ENCODE results near the gene BICC1. TPM values are rescaled to one million over a fixed set of nuclear protein-coding genes. Genes with fewer than 3 reads are reported as not detected.

The BICC1 gene
- total and polyA plus RNA-seq, 2 donors (not counting 1 experiment from before 2014, with no cell fraction given), result not detected

- no peaks in the 10 kb centered on the region for H3K4me1 ChIP-seq (ENCODE audit: control insufficient read depth in 2 of 2, insufficient read depth in 2 of 2, low read length in 2 of 2)
- ChIA-PET CTCF (no interaction called here), POLR2A (no interaction called here)
- TF ChIP-seq EZH2 (IDR thresholded peaks at IDR 0.05; ENCODE audit: borderline replicate concordance, insufficient read depth, low read depth, low read length, poor library complexity, severe bottlenecking), result no peak
- TF ChIP-seq, protein P1, sequence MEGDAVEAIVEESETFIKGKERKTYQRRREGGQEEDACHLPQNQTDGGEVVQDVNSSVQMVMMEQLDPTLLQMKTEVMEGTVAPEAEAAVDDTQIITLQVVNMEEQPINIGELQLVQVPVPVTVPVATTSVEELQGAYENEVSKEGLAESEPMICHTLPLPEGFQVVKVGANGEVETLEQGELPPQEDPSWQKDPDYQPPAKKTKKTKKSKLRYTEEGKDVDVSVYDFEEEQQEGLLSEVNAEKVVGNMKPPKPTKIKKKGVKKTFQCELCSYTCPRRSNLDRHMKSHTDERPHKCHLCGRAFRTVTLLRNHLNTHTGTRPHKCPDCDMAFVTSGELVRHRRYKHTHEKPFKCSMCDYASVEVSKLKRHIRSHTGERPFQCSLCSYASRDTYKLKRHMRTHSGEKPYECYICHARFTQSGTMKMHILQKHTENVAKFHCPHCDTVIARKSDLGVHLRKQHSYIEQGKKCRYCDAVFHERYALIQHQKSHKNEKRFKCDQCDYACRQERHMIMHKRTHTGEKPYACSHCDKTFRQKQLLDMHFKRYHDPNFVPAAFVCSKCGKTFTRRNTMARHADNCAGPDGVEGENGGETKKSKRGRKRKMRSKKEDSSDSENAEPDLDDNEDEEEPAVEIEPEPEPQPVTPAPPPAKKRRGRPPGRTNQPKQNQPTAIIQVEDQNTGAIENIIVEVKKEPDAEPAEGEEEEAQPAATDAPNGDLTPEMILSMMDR (IDR thresholded peaks at IDR 0.05), result no peak
- Mint-ChIP-seq H3K27me3 (no peaks in the 10 kb centered on the region), H3K9me3 (ENCODE audit: insufficient read depth) (no peaks in the 10 kb centered on the region), H3K4me3 (no peak overlapping the region), H3K27ac (no peak overlapping the region), H3K4me1 (no peaks in the 10 kb centered on the region)
- ATAC-seq (ENCODE audit: low read depth) (no peak), DNase-seq (no peak)
- H3K27me3 ChIP-seq (replicated peaks in 1 of 4; ENCODE audit: control extremely low read depth in 1 of 4, control insufficient read depth in 3 of 4, insufficient read depth in 4 of 4, low read length in 3 of 4), result no peaks in the 10 kb centered on the region
- H3K27ac ChIP-seq (ENCODE audit: low read length in 2 of 2), result no peak overlapping the region
- H3K9ac ChIP-seq (ENCODE audit: low read length), result no peak overlapping the region
- no peaks in the 10 kb centered on the region for H3K9me3 ChIP-seq (ENCODE audit: control extremely low read depth in 1 of 3, control insufficient read depth in 2 of 3, insufficient read depth in 1 of 3, low read length in 2 of 3)
- H3K4me2 ChIP-seq (replicated peaks; ENCODE audit: low read depth, low read length, poor library complexity, severe bottlenecking), result no peak overlapping the region
- no peaks in the 10 kb centered on the region for H3K36me3 ChIP-seq (replicated peaks in 1 of 2; ENCODE audit: control extremely low read depth in 1 of 2, control insufficient read depth in 1 of 2, extremely low read depth in 1 of 2, insufficient read depth in 2 of 2, low read length in 1 of 2)
- intact Hi-C loops (cut with micrococcal nuclease), result no loop called here
- H2AFZ ChIP-seq (ENCODE audit: insufficient read depth, low read depth, low read length, poor library complexity, severe bottlenecking), result no peak overlapping the region
- no peaks in the 10 kb centered on the region for H3K79me2 ChIP-seq (ENCODE audit: control insufficient read depth, insufficient read depth, low read length)
- no peak overlapping the region for H3K4me3 ChIP-seq (ENCODE audit: control extremely low read depth in 1 of 5, extremely low read depth in 1 of 5, insufficient read depth in 1 of 5, low read depth in 2 of 5, low read length in 4 of 5)
- H4K20me1 ChIP-seq (ENCODE audit: control insufficient read depth, insufficient read depth, low read length, poor library complexity, severe bottlenecking), result no peaks in the 10 kb centered on the region
- no CpG with 5 or more reads among the region's 1 CpG for WGBS (ENCODE audit: insufficient coverage)
Measured at GRCh38 chr10:58547963-58548362, 35.3 kb downstream of the BICC1 start.

DNA sequence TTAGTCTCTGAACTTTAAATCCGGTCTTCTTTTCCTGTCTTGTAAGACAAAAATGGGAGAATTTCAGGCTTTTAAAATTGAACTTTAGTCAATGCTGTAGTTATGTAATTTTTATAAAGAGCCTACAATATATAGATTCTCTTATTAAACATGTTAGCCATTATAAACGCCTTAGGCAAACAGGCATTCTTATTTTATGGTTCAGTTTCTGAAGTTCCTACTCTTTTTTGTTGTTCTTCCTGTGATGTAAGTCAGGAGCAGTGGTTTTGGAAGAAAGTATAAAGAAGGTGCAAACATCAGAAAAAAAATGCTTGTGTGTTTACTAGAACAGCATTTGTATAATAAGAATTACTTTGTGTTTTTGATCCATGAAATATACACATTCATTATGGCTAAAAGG is 41.6 kb downstream of the BICC1 start:
- H3K4me2 ChIP-seq (replicated peaks; ENCODE audit: low read depth, low read length, poor library complexity, severe bottlenecking), result no peak overlapping the region
- H3K36me3 ChIP-seq (replicated peaks in 1 of 2; ENCODE audit: control extremely low read depth in 1 of 2, control insufficient read depth in 1 of 2, extremely low read depth in 1 of 2, insufficient read depth in 2 of 2, low read length in 1 of 2), result no peaks in the 10 kb centered on the region
- Mint-ChIP-seq H3K27ac (no peak overlapping the region), H3K4me3 (no peak overlapping the region), H3K4me1 (no peaks in the 10 kb centered on the region), H3K9me3 (ENCODE audit: insufficient read depth) (no peaks in the 10 kb centered on the region), H3K27me3 (no peaks in the 10 kb centered on the region)
- H2AFZ ChIP-seq (ENCODE audit: insufficient read depth, low read depth, low read length, poor library complexity, severe bottlenecking), result no peak overlapping the region
- TF ChIP-seq, protein P1 (IDR thresholded peaks at IDR 0.05), result no peak
- no peak for TF ChIP-seq EZH2 (IDR thresholded peaks at IDR 0.05; ENCODE audit: borderline replicate concordance, insufficient read depth, low read depth, low read length, poor library complexity, severe bottlenecking)
- H3K9me3 ChIP-seq (ENCODE audit: control extremely low read depth in 1 of 3, control insufficient read depth in 2 of 3, insufficient read depth in 1 of 3, low read length in 2 of 3), result peaks cover 0 to 3% (median 2%) of the 10 kb centered on the region in 3 donors
- no peaks in the 10 kb centered on the region for H3K4me1 ChIP-seq (ENCODE audit: control insufficient read depth in 2 of 2, insufficient read depth in 2 of 2, low read length in 2 of 2)
- H3K9ac ChIP-seq (ENCODE audit: low read length), result no peak overlapping the region
- ATAC-seq (ENCODE audit: low read depth) (no peak), DNase-seq (no peak)
- intact Hi-C loops (cut with micrococcal nuclease), result no loop called here
- no peaks in the 10 kb centered on the region for H3K79me2 ChIP-seq (ENCODE audit: control insufficient read depth, insufficient read depth, low read length)
- ChIA-PET CTCF (no interaction called here), POLR2A (no interaction called here)
- no peak overlapping the region for H3K4me3 ChIP-seq (ENCODE audit: control extremely low read depth in 1 of 5, extremely low read depth in 1 of 5, insufficient read depth in 1 of 5, low read depth in 2 of 5, low read length in 4 of 5)
- no peaks in the 10 kb centered on the region for H3K27me3 ChIP-seq (replicated peaks in 1 of 4; ENCODE audit: control extremely low read depth in 1 of 4, control insufficient read depth in 3 of 4, insufficient read depth in 4 of 4, low read length in 3 of 4)
- no peak overlapping the region for H3K27ac ChIP-seq (ENCODE audit: low read length in 2 of 2)
- no peaks in the 10 kb centered on the region for H4K20me1 ChIP-seq (ENCODE audit: control insufficient read depth, insufficient read depth, low read length, poor library complexity, severe bottlenecking)
- WGBS (ENCODE audit: insufficient coverage), result no CpG with 5 or more reads among the region's 2 CpGs

Measured in B cell (primary cell).